ENCODE results near the gene IGSF21. TPM values are rescaled to one million over a fixed set of nuclear protein-coding genes. Genes with fewer than 3 reads are reported as not detected.

The IGSF21 gene
- total and polyA plus RNA-seq, 4 donors: 0.95 to 10.1 (median 3.8) TPM

DNA sequence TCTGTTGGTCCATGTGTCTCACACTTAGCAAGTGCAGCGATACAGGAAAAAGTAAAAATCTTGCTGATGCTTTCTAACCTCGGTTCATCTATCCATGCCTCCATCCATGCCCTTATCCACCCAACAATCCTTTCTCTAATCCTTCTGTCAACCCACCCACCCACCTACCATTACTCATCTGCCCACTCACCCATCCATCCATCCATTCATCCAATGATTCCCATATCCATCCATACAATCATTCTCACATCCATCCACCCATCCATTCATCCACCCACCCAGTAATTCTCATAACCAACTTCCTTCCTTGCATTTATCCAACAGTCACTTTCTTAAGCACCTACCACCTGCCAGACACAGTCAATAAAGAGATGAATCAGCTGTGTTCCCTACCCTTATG is 6.1 kb upstream of the IGSF21 start:
- Histone ChIP-seq H3K36me3 (ENCODE audit: control insufficient read depth in 1 of 2, insufficient read depth in 2 of 2, low read length in 1 of 2) (no peaks in the 10 kb centered on the region), H3K4me1 (ENCODE audit: control insufficient read depth in 1 of 2, insufficient read depth in 2 of 2, low read length in 2 of 2) (no peaks in the 10 kb centered on the region), H3K4me3 (ENCODE audit: low read length in 2 of 2) (no peak overlapping the region), H3K9me3 (ENCODE audit: control insufficient read depth, low read length) (no peaks in the 10 kb centered on the region), H3K27me3 (ENCODE audit: control insufficient read depth in 1 of 2, insufficient read depth in 2 of 2, low read length in 1 of 2) (no peaks in the 10 kb centered on the region), H3K27ac (ENCODE audit: low read depth in 1 of 2, low read length in 2 of 2) (no peak overlapping the region)
- ATAC-seq (ENCODE audit: low FRiP score) (no peak), DNase-seq (no peak)
- WGBS, 2 donors: 77 to 78% methylated on average over 2 of the region's 2 CpGs
- intact Hi-C loops (cut with DNase I): loop anchor here (5.0 to 10.0 kb wide), 2 partner anchors 447 to 604 kb away; no protein-coding TSS in a partner anchor

DNA sequence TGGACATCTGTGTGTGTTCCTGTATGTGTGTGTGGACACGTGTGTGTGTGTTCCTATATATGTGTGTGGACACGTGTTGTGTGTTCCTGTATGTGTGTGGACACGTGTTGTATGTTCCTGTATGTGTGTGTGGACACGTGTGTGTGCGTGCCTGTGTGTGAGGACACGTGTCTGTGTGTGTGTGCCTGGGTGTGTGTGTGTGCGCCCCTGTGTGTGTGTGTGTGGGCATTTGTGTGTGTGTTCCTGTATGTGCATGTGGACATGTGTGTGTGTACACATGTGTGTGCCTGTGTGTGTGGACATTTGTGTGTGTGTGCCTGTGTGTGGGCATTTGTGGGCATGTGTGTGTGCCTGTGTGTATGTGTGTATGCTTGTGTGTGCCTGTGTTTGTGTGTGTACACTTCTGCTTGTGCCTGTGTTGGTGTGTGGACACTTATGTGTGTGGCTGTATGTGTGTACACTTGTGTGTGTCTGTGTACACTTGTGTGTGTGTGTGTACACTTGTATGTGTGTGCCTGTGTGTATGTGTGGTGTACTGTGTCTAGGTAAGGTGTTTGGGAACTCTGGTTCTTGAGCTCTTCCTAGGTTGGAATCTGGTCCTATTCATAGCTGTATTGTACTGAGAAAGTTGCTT is 3.7 kb upstream of the IGSF21 start:
- no peak overlapping the region for H3K4me3 ChIP-seq (ENCODE audit: low read length in 2 of 2)
- H3K27me3 ChIP-seq (ENCODE audit: control insufficient read depth in 1 of 2, insufficient read depth in 2 of 2, low read length in 1 of 2): no peaks in the 10 kb centered on the region
- DNase-seq: no peak
- WGBS, 2 donors: 85% methylated on average over 7 of the region's 7 CpGs
- H3K4me1 ChIP-seq (ENCODE audit: control insufficient read depth in 1 of 2, insufficient read depth in 2 of 2, low read length in 2 of 2): no peaks in the 10 kb centered on the region
- no peaks in the 10 kb centered on the region for H3K9me3 ChIP-seq (ENCODE audit: control insufficient read depth, low read length)
- H3K27ac ChIP-seq (ENCODE audit: low read depth in 1 of 2, low read length in 2 of 2): no peak overlapping the region
- no peaks in the 10 kb centered on the region for H3K36me3 ChIP-seq (ENCODE audit: control insufficient read depth in 1 of 2, insufficient read depth in 2 of 2, low read length in 1 of 2)
- intact Hi-C loops (cut with DNase I): loop anchor here (5.0 to 10.0 kb wide), 2 partner anchors 449 to 607 kb away; no protein-coding TSS in a partner anchor
- no peak for ATAC-seq (ENCODE audit: low FRiP score)

DNA sequence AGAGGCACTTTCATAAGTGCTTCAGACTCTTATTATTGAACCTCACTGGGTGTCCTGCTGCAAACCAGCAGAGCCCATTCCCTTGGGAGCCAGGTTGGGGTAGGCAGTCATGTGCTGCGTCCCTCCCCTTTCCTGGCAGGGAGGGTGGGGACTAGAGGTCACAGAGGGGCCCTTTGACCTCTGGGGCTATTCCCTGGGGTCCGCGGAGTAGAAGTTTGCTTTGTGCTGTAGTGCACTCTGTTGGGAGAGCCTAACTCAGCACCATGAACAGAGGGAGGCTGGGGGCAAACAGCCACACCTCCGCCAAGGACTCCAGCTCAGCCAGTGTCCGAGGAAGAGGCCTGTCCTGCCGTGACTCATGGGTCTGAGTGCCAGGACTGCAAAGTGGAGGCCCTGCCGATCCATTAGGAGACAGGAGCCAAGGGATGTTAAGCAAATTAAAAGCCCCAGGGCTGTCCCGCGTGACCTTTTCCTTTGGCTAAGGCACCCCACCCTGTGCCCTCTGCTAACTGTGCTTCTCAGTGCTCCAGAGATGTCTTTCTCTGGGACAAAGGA is 3.0 kb upstream of the IGSF21 start:
- DNase-seq: no peak
- no peak overlapping the region for H3K27ac ChIP-seq (ENCODE audit: low read depth in 1 of 2, low read length in 2 of 2)
- intact Hi-C loops (cut with DNase I): loop anchor here (5.0 to 10.0 kb wide), 2 partner anchors 450 to 607 kb away; no protein-coding TSS in a partner anchor
- H3K27me3 ChIP-seq (ENCODE audit: control insufficient read depth in 1 of 2, insufficient read depth in 2 of 2, low read length in 1 of 2): no peaks in the 10 kb centered on the region
- 44 to 55% methylated on average over 9 of the region's 9 CpGs for WGBS, 2 donors
- no peak for ATAC-seq (ENCODE audit: low FRiP score)
- no peaks in the 10 kb centered on the region for H3K4me1 ChIP-seq (ENCODE audit: control insufficient read depth in 1 of 2, insufficient read depth in 2 of 2, low read length in 2 of 2)
- no peaks in the 10 kb centered on the region for H3K9me3 ChIP-seq (ENCODE audit: control insufficient read depth, low read length)
- H3K36me3 ChIP-seq (ENCODE audit: control insufficient read depth in 1 of 2, insufficient read depth in 2 of 2, low read length in 1 of 2): no peaks in the 10 kb centered on the region
- H3K4me3 ChIP-seq (ENCODE audit: low read length in 2 of 2): no peak overlapping the region

DNA sequence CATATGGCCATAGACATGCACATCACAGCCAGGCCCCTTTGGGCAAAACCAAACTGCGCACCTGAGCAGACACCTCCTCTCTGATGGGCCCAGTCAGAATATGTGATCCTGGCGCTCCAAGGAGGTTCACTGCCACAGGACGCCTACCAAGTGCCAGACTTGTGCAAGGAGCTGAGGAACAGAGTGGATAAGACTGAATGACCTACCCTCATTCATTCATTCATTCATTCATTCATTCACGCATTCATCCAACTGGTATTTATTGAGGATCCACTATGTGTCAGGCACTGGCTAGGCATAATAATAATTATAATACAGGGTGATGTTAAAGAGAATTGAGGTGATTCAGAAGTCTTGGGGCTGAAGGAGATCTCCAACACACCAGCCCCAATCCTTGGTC is 2.4 kb upstream of the IGSF21 start:
- Histone ChIP-seq H3K27me3 (ENCODE audit: control insufficient read depth in 1 of 2, insufficient read depth in 2 of 2, low read length in 1 of 2) (no peaks in the 10 kb centered on the region), H3K4me1 (ENCODE audit: control insufficient read depth in 1 of 2, insufficient read depth in 2 of 2, low read length in 2 of 2) (no peaks in the 10 kb centered on the region), H3K36me3 (ENCODE audit: control insufficient read depth in 1 of 2, insufficient read depth in 2 of 2, low read length in 1 of 2) (no peaks in the 10 kb centered on the region), H3K9me3 (ENCODE audit: control insufficient read depth, low read length) (no peaks in the 10 kb centered on the region), H3K27ac (ENCODE audit: low read depth in 1 of 2, low read length in 2 of 2) (no peak overlapping the region), H3K4me3 (ENCODE audit: low read length in 2 of 2) (no peak overlapping the region)
- no peak for DNase-seq
- ATAC-seq (ENCODE audit: low FRiP score): no peak
- intact Hi-C loops (cut with DNase I): loop anchor here in 1 of 2 donors (10.0 kb wide), 1 partner anchor 450 kb away; no protein-coding TSS in a partner anchor
- WGBS, 2 donors: 88 to 90% methylated on average over 4 of the region's 4 CpGs

DNA sequence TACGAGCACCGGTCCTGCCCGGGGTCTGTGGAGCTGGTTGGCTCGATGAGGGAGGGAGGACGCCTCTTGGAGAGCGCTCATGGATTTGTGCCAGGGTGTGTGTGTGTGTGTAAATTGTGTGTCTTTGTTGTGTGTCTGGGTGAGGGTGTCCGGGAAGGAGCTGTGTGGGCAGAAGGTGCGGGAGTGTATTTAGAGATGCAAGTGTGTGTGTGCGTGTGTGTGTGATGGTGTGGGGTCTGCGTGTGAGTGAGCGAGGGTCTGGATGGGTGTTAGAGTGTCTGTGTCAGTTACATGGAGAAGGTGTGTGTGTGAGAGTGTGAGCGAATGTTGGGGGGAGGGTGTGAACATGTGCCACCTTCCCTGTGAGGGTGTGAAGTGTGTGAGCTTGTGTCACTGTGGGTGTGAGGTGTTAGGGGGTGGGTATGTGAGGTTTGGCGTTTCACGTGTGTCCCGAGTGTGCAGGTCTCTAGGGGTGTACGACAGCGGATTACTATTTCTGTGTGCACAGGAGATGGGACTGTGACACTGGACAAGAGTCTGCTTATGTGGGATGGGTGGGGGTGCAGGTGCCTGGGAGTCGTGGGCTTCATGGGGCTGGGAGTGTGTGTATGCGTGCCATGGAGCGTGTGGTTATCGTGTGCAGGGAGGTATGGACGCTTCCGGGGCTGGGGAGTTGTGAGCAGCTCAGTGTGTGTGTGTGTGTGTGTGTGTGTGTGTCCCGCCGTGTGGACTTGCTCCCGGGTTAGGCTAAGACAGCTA is 880 bp downstream of the IGSF21 start:
- intact Hi-C loops (cut with DNase I): loop anchor here in 1 of 2 donors (10.0 kb wide), 1 partner anchor 454 kb away; no protein-coding TSS in a partner anchor
- Histone ChIP-seq H3K27ac (ENCODE audit: low read depth in 1 of 2, low read length in 2 of 2) (no peak overlapping the region), H3K4me3 (ENCODE audit: low read length in 2 of 2) (no peak overlapping the region), H3K4me1 (ENCODE audit: control insufficient read depth in 1 of 2, insufficient read depth in 2 of 2, low read length in 2 of 2) (no peaks in the 10 kb centered on the region), H3K36me3 (ENCODE audit: control insufficient read depth in 1 of 2, insufficient read depth in 2 of 2, low read length in 1 of 2) (no peaks in the 10 kb centered on the region), H3K27me3 (ENCODE audit: control insufficient read depth in 1 of 2, insufficient read depth in 2 of 2, low read length in 1 of 2) (no peaks in the 10 kb centered on the region), H3K9me3 (ENCODE audit: control insufficient read depth, low read length) (no peaks in the 10 kb centered on the region)
- 2% methylated on average over 26 of the region's 26 CpGs for WGBS, 2 donors
- no peak for DNase-seq
- ATAC-seq (ENCODE audit: low FRiP score): no peak

DNA sequence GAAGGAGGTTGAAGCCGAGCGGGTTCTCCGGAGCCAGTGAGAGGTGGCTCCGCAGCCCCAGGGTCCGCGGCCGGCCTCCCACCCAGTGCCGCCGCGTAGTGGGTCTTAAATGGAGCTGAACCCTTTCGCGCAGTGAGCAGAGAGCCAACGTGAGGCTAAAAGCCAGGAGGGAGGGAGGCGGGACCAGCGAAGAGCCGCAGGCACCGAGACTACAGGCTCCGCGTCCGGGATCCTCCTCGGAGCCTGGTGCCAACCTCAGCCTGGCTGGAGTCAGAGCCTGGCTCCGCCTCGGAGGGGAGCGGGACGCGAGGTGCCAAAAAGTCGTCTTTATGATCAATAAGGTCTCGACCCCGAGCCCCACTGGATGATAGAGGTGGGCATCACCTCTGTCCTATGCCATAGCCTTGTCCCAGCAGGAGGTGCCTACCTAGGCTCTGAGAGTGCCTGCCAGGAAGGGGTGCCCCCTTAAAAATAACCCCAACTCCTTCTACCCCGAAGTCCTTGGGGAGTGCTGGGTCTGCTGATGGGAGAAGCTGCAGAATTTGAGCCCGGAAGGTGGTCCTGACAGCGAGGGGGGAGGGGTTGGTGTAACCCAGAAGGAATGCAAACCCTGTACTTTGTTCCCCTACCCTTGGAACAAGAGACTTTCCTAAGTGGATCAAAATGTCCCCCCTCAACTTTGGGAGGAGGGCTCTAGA is 1.6 kb downstream of the IGSF21 start:
- Histone ChIP-seq H3K36me3 (ENCODE audit: control insufficient read depth in 1 of 2, insufficient read depth in 2 of 2, low read length in 1 of 2) (no peaks in the 10 kb centered on the region), H3K4me1 (ENCODE audit: control insufficient read depth in 1 of 2, insufficient read depth in 2 of 2, low read length in 2 of 2) (no peaks in the 10 kb centered on the region), H3K27me3 (ENCODE audit: control insufficient read depth in 1 of 2, insufficient read depth in 2 of 2, low read length in 1 of 2) (no peaks in the 10 kb centered on the region), H3K4me3 (ENCODE audit: low read length in 2 of 2) (no peak overlapping the region), H3K27ac (ENCODE audit: low read depth in 1 of 2, low read length in 2 of 2) (no peak overlapping the region), H3K9me3 (ENCODE audit: control insufficient read depth, low read length) (no peaks in the 10 kb centered on the region)
- DNase-seq (no peak), ATAC-seq (ENCODE audit: low FRiP score) (no peak)
- intact Hi-C loops (cut with DNase I): loop anchor here in 1 of 2 donors (10.0 kb wide), 1 partner anchor 454 kb away; no protein-coding TSS in a partner anchor
- 1% methylated on average over 29 to 32 of the region's 32 CpGs for WGBS, 2 donors

DNA sequence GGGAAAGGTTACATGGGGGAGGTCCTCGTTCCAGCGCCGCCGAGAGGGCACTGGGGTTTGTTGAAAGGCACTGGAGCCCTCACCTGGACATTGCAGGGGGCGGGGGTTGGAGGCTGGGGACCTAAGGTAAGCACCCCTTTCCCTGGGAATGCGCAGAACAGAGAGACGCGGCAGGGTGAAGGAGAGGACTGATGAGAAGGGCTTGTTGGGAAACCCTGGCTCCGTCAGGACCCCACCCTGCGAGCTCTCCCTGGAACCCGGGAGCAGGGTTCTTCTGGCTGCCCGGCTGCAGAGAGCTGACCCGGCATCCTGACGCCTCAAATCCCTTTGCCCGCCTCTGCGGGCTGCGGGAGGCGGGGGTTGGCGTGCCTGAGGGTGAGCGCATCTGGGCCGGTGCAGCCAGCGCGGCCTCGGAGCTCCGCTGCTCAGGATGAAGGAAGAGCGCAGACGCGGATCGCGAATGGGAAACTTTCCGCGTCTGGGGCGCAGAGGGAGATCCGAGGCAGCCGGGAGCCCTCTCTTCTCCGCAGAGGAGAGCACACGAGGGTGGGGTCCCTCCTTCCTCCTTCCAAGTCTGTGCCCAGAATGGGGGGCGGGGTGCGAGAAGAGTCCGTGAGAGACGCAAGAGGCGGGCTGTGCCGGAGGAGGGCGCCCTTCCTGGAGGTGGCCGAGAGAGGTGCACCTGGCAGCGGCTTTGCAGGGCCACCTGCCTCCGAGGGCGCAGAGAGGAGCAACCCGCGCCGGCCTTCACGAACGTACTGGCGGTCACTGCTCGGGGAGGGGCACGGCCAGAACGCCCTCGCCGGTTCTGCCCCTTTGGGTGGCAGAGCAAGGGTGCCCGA is 2.4 kb downstream of the IGSF21 start:
- DNase-seq: peak in 1 of 2 donors; percentile 81
- Histone ChIP-seq H3K4me3 (ENCODE audit: low read length in 2 of 2) (no peak overlapping the region), H3K27me3 (ENCODE audit: control insufficient read depth in 1 of 2, insufficient read depth in 2 of 2, low read length in 1 of 2) (no peaks in the 10 kb centered on the region), H3K9me3 (ENCODE audit: control insufficient read depth, low read length) (no peaks in the 10 kb centered on the region), H3K36me3 (ENCODE audit: control insufficient read depth in 1 of 2, insufficient read depth in 2 of 2, low read length in 1 of 2) (no peaks in the 10 kb centered on the region), H3K4me1 (ENCODE audit: control insufficient read depth in 1 of 2, insufficient read depth in 2 of 2, low read length in 2 of 2) (no peaks in the 10 kb centered on the region), H3K27ac (ENCODE audit: low read depth in 1 of 2, low read length in 2 of 2) (no peak overlapping the region)
- WGBS, 2 donors: 0 to 1% methylated on average over 47 to 60 of the region's 60 CpGs
- intact Hi-C loops (cut with DNase I): loop anchor here in 1 of 2 donors (10.0 kb wide), 1 partner anchor 455 kb away; no protein-coding TSS in a partner anchor
- peak; percentile 39 for ATAC-seq (ENCODE audit: low FRiP score)

DNA sequence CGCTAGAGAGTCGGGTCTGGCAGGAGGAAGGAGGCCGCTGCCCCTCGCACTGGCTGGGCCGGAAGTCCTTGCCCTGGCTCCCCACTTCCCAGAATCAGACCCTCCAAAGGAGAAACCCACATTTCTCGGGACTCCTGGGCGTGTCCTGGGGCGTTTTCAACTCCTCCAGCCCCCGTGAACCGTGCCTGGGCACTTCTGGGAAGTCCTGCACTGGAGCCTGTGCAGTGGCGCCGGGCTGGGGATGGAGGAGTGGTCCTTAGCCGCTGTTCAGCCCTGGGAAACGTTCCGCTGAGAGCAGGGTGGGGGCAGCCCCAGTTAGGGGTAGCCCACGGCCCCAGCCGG is 3.0 kb downstream of the IGSF21 start:
- no peak for ATAC-seq (ENCODE audit: low FRiP score)
- 0 to 2% methylated on average over 17 of the region's 17 CpGs for WGBS, 2 donors

More for the DNA sequence above, 3.0 kb downstream of the IGSF21 start:
- Histone ChIP-seq H3K36me3 (ENCODE audit: control insufficient read depth in 1 of 2, insufficient read depth in 2 of 2, low read length in 1 of 2) (no peaks in the 10 kb centered on the region), H3K27ac (ENCODE audit: low read depth in 1 of 2, low read length in 2 of 2) (no peak overlapping the region), H3K4me3 (ENCODE audit: low read length in 2 of 2) (no peak overlapping the region), H3K9me3 (ENCODE audit: control insufficient read depth, low read length) (no peaks in the 10 kb centered on the region), H3K4me1 (ENCODE audit: control insufficient read depth in 1 of 2, insufficient read depth in 2 of 2, low read length in 2 of 2) (no peaks in the 10 kb centered on the region), H3K27me3 (ENCODE audit: control insufficient read depth in 1 of 2, insufficient read depth in 2 of 2, low read length in 1 of 2) (no peaks in the 10 kb centered on the region)
- intact Hi-C loops (cut with DNase I): no loop called here
- no peak for DNase-seq

All from aorta (tissue), 5 donors.